Cardiac muscle cell (in vitro differentiated cells and primary cell): Measurements from ENCODE around the gene SLC25A11. TPM values are rescaled to one million over a fixed set of nuclear protein-coding genes. Genes with fewer than 3 reads are reported as not detected.

Experiments
- DNase-seq, 2 donors: peaks; one replicate each; pipeline versions ENCODE4 v3.0.0 to v3.0.0-alpha.2; 2010 to 2017; ENCODE audit warnings: low read depth in 1 of 2, low spot score in 1 of 2
- H3K27ac ChIP-seq: fragments of 200-600 bp; sonication (generic); 2 replicates; pipeline ENCODE4 v1.5.1; 2016
- H3K27me3 ChIP-seq: fragments of 200-600 bp; sonication (generic); 2 replicates; pipeline ENCODE4 v1.6.0; 2016; ENCODE audit warnings: control low read depth
- H3K36me3 ChIP-seq: fragments of 200-600 bp; sonication (generic); 2 replicates; pipeline ENCODE4 v1.5.1; 2016; ENCODE audit warnings: control low read depth
- H3K4me1 ChIP-seq: fragments of 200-600 bp; sonication (generic); 2 replicates; pipeline ENCODE4 v1.8.1; 2017; ENCODE audit warnings: low read depth, mild to moderate bottlenecking, mixed run types
- H3K4me3 ChIP-seq: fragments of 200-600 bp; sonication (generic); 2 replicates; pipeline ENCODE4 v1.5.1; 2016; ENCODE audit warnings: mild to moderate bottlenecking
- H3K9me3 ChIP-seq: fragments of 200-600 bp; sonication (generic); 2 replicates; pipeline ENCODE4 v1.5.1; 2017; ENCODE audit warnings: low read depth, mild to moderate bottlenecking, control low read depth
- CTCF ChIP-seq: IDR thresholded peaks from 2 replicates; pipeline ENCODE4 v1.5.1; 2012; ENCODE audit warnings: low read depth, mild to moderate bottlenecking, low read length
- polyA plus RNA-seq: library from polyadenylated mRNA; unstranded; fragments of >200 nt; fragmentation: Nextera tagmentation; extraction: Ambion mirVana; gene quantifications from 2 replicates; pipeline ENCODE4 v1.2.1, GENCODE V29; 2016
- total RNA-seq: library from RNA; depleted of rRNA; stranded (reverse); fragments of >200 nt; gene quantifications from 2 replicates; pipeline ENCODE4 v1.2.3, GENCODE V29; 2016

SLC25A11 gene
- total RNA-seq, result 118 and 127 TPM in 2 replicates
- polyA plus RNA-seq, result 223 and 229 TPM in 2 replicates

GRCh38 chr17:4939796-4940554, at the start of gene SLC25A11, which contains the start of gene RNF167:
SLC25A11 (minus strand) TSS chr17:4940046; CDS start chr17:4939910, 136 bp downstream.
RNF167 (plus strand) TSS chr17:4940268; CDS start chr17:4940910, 642 bp downstream.
- no peak for TF ChIP-seq CTCF
- H3K4me3 ChIP-seq, result peak within 1 kb of the TSS; percentile 83
- H3K9me3 ChIP-seq, result no peaks in the 10 kb centered on the region
- peaks cover 28% of the 10 kb centered on the region for H3K36me3 ChIP-seq
- H3K27me3 ChIP-seq, result no peaks in the 10 kb centered on the region
- peak within 1 kb of the TSS; percentile 88 for H3K27ac ChIP-seq
- H3K4me1 ChIP-seq, result peaks cover 16% of the 10 kb centered on the region
- DNase-seq, result peak; percentile 99 to 100

- Histone ChIP-seq H3K27ac (peak overlapping the region; percentile 44), H3K4me3 (peak overlapping the region; percentile 58), H3K27me3 (no peaks in the 10 kb centered on the region), H3K4me1 (peaks cover 11% of the 10 kb centered on the region), H3K9me3 (no peaks in the 10 kb centered on the region), H3K36me3 (no peaks in the 10 kb centered on the region)
- DNase-seq, result peak in 1 of 2 donors; percentile 31
- no peak for TF ChIP-seq CTCF
Measured at GRCh38 chr17:4987767-4988567, 48.1 kb upstream of the SLC25A11 start.

- H3K27ac ChIP-seq, result peak within 1 kb of the TSS; percentile 44
- TF ChIP-seq CTCF, result peak; percentile 70
- no peaks in the 10 kb centered on the region for H3K36me3 ChIP-seq
- no peaks in the 10 kb centered on the region for H3K27me3 ChIP-seq
- peak; percentile 79 to 94 for DNase-seq
- H3K9me3 ChIP-seq, result no peaks in the 10 kb centered on the region
- peaks cover 11% of the 10 kb centered on the region for H3K4me1 ChIP-seq
- peak within 1 kb of the TSS; percentile 58 for H3K4me3 ChIP-seq
Measured at GRCh38 chr17:4986951-4987766, 47.3 kb upstream of the SLC25A11 start, which contains the start of gene CAMTA2. CAMTA2 (minus strand) TSS chr17:4987675; CDS start chr17:4986222, 1,453 bp downstream.

- H3K27me3 ChIP-seq, result no peaks in the 10 kb centered on the region
- peak overlapping the region; percentile 44 for H3K27ac ChIP-seq
- TF ChIP-seq CTCF, result no peak
Measured at GRCh38 chr17:4986403-4986802, 46.6 kb upstream of the SLC25A11 start.

GRCh38 chr17:4982305-4982704, 42.5 kb upstream of the SLC25A11 start:
- H3K27ac ChIP-seq, result no peak overlapping the region
- no peak for DNase-seq
- H3K36me3 ChIP-seq, result peaks cover under 1% of the 10 kb centered on the region
- H3K4me1 ChIP-seq, result peaks cover 10% of the 10 kb centered on the region
- H3K27me3 ChIP-seq, result no peaks in the 10 kb centered on the region
- no peak overlapping the region for H3K4me3 ChIP-seq
- TF ChIP-seq CTCF, result no peak
- no peaks in the 10 kb centered on the region for H3K9me3 ChIP-seq

More at GRCh38 chr17:4986403-4986802, 46.6 kb upstream of the SLC25A11 start:
- DNase-seq, result peak in 1 of 2 donors; percentile 30
- Histone ChIP-seq H3K4me3 (peak overlapping the region; percentile 58), H3K9me3 (no peaks in the 10 kb centered on the region), H3K4me1 (peaks cover 11% of the 10 kb centered on the region), H3K36me3 (no peaks in the 10 kb centered on the region)
